ENCODE data around the gene RPS28. TPM values are rescaled to one million over a fixed set of nuclear protein-coding genes. Genes with fewer than 3 reads are reported as not detected.
"Not testable (repeated sequence)": the region's sequence is repeated elsewhere in the genome, so short reads cannot be mapped to it uniquely, and the experiment has no call there.

The RPS28 gene
- total RNA-seq, 2 donors from 2014 or later = 2,364 to 2,621 TPM

DNA sequence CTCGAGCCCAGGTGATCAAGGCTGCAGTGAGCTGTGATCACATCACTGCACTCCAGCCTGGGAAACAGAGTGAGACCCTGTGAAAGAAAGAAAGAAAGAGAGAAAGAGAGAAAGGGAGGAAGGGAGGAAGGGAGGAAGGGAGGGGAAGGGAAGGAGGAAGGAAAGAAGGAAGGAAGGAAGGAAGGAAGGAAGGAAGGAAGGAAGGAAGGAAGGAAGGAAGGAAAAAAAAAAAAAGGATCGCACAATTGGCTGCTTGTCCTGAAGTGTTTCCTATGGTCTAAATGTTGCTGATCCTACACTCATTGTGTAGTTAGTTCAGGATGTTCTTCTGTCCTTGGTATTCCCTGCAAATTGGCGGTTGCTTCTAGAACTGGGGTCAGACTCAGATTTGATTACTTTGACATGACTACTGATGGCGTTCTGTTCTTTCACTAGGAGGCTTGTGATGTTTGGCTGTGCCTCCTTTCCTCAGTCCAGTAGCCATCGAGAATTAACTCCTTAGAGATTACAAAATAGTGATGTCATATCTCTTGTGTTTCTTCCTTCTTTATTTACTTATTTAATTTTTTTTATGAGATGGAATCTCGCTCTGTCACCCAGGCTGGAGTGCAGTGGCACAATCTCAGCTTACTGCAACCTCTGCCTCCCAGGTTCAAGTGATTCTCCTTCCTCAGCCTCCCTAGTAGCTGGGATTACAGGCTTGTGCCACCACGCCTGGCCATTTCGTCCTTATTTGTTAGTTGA, 28.5 kb downstream of the RPS28 start:
- not testable (repeated sequence) for H3K27me3 Mint-ChIP-seq; H3K4me3 Mint-ChIP-seq; ATAC-seq (replicated peaks); H3K9me3 Mint-ChIP-seq; H3K27ac Mint-ChIP-seq; H3K4me1 Mint-ChIP-seq; H3K36me3 Mint-ChIP-seq (ENCODE audit: low read depth)

DNA sequence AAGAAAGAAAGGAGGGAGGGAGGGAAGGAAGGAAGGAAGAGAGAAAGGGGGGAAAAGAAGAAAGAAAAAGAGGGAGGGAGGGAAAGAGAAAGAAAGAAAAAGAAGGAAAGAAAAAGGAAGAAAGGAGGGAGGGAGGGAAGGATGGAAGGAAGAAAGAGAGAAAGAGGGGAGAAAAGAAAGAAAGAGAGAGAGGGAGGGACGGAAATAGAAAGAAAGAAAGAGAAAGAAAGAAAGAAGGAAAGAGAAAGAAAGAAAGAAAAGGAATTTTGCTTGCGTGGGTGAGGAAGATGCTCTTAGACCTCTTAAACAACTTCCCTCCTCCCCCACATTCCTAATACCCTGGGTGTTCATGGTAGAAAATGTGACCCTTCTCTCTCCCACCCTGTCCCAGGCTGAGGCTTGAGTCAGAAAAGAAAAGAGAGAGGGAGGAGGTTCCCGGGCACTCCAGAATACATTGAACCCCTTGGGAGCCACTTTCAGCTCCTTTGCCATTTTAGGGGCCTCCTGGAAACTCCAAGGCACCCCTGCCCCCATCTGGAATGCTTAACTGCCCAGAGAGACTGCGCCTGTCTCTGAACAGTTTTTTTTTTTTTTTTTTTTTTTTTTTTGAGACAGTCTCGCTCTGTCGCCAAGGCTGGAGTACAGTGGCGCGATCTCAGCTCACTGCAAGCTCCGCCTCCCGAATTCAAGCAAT, 31.0 kb downstream of the RPS28 start:
- Mint-ChIP-seq H3K27ac (no peak overlapping the region), H3K4me1 (peaks cover 9% of the 10 kb centered on the region), H3K27me3 (peaks cover 8% of the 10 kb centered on the region), H3K9me3 (peaks cover 3% of the 10 kb centered on the region), H3K4me3 (no peak overlapping the region), H3K36me3 (ENCODE audit: low read depth) (no peaks in the 10 kb centered on the region)
- ATAC-seq (replicated peaks) = no peak

DNA sequence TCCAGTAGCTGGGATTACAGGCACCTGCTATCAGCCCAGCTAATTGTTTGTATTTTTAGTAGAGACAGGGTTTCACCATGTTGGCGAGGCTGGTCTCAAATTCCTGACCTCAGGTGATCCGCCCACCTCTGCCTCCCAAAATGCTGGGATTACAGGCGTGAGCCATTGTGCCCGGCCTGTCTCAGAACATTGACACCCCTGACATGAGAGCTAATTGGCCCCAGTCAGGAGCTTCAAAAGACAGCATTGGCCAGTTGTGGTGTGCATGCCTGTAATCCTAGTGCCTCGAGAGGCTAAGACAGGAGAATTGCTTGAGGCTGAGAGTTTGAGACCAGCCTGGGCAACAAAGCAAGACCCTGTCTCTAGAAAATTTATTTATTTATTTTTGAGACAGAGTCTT, 31.5 kb downstream of the RPS28 start:
- H3K4me3 Mint-ChIP-seq; H3K27me3 Mint-ChIP-seq; H3K9me3 Mint-ChIP-seq; H3K27ac Mint-ChIP-seq; H3K36me3 Mint-ChIP-seq (ENCODE audit: low read depth); ATAC-seq (replicated peaks); H3K4me1 Mint-ChIP-seq: not testable (repeated sequence)

DNA sequence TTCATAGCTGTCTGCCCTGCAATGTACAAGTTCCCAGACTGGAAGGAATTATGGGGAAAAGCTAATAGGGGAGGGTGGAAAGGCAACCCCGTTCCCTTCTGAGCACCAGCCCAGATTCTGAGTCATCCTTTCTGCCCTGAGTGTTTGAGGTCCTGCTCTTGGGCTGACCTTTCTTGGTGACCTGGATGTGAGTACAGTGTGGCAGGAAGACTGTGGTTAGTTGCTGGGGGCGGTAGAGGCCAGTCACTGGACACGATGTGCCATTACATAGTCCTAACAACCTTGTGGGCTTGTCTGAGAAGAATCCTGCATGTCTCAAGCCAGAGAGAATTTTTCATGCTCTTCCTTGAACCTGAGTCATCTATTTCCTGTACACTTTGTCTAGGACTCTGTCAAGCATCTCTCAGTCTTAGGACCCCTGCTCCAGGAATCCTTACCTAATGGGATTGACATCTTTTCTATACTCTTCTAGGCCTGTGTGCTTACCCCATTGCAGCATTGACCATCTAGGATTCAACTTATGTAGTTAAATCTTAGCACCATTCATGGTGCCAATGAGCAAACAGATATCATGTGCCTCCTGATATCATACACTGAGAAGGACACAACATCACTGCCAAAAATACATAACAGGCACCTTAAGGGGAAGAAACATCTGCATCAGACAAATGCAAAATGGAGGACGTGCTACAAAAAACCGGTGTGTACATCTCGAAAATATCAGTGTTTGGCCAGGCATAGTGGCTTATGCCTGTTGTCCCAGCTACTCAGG, 34.5 kb downstream of the RPS28 start:
- Mint-ChIP-seq H3K27ac (no peak overlapping the region), H3K27me3 (peaks cover 5% of the 10 kb centered on the region), H3K4me3 (peak overlapping the region; percentile 52), H3K4me1 (peaks cover 9% of the 10 kb centered on the region), H3K36me3 (ENCODE audit: low read depth) (no peaks in the 10 kb centered on the region), H3K9me3 (peaks cover 3% of the 10 kb centered on the region)
- ATAC-seq (replicated peaks) = peak; percentile 95

DNA sequence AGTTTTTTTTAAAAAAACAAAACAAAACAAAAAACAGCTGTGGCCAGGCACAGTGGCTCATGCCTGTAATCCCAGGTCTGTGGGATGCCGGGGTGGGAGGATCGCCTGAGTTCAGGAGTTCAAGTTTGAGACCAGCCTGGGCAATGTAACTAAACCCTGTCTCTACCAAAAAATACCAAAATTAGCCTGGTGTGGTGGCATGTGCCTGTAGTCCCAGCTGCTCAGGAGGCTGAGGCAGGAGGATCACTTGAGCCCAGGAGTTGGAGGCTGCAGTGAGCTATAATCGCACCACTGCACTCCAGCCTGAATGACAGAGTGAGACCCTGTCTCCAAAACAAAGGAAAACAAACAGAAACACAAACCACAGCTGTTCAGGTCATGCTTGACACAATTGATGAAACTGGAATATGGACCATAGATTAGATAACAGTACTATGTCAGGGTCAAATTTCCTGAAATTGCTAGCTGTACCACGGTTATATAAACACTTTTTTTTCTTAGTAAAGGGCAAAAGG, 35.8 kb downstream of the RPS28 start:
- Mint-ChIP-seq H3K36me3 (ENCODE audit: low read depth) (no peaks in the 10 kb centered on the region), H3K27ac (no peak overlapping the region), H3K4me3 (no peak overlapping the region), H3K27me3 (peaks cover 8% of the 10 kb centered on the region), H3K9me3 (peaks cover 3% of the 10 kb centered on the region), H3K4me1 (peaks cover 15% of the 10 kb centered on the region)
- no peak for ATAC-seq (replicated peaks)

DNA sequence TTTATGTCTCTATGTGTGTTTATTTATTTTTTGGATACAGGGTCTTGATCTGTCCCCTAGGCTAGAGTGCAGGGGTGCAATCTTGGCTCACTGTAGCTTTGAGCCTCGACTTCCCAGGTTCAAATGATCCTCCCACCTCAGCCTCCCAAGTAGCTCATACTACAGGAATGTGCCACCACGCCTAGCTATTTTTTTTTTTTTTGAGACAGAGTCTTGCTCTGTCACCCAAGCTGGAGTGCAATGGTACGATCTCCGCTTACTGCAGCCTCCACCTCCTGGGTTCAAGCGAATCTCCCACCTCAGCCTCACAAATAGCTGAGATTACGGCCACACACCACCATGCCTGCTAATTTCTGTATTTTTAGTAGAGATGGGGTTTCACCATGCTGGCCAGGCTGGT, 37.7 kb downstream of the RPS28 start:
- no peak overlapping the region for H3K27ac Mint-ChIP-seq
- H3K9me3 Mint-ChIP-seq = peaks cover 3% of the 10 kb centered on the region
- no peak for ATAC-seq (replicated peaks)
- H3K36me3 Mint-ChIP-seq (ENCODE audit: low read depth) = peaks cover 8% of the 10 kb centered on the region
- peaks cover 12% of the 10 kb centered on the region for H3K27me3 Mint-ChIP-seq
- H3K4me1 Mint-ChIP-seq = peaks cover 23% of the 10 kb centered on the region
- H3K4me3 Mint-ChIP-seq = no peak overlapping the region

DNA sequence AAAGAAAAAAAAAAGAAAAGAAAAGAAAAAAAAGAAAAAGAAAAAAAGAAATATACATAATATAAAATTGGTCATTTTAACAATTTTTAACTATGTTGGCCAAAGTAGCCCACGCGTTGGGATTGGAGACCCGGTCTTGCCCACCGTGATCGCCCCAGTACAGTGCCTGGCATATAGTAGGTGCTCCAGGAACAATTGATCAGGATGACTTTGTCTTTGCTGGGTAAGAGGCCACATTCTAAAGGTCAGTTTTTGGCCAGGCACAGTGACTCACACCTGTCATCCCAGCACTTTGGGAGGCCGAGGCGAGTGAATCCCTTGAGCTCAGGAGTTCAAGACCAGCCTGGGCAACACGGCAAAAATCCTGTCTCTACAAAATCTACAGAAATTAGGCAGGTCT, 38.9 kb downstream of the RPS28 start:
- H3K4me3 Mint-ChIP-seq = no peak overlapping the region
- H3K27ac Mint-ChIP-seq = no peak overlapping the region
- peaks cover 23% of the 10 kb centered on the region for H3K4me1 Mint-ChIP-seq
- H3K27me3 Mint-ChIP-seq = peaks cover 11% of the 10 kb centered on the region
- ATAC-seq (replicated peaks) = no peak
- H3K36me3 Mint-ChIP-seq (ENCODE audit: low read depth) = peaks cover 12% of the 10 kb centered on the region
- H3K9me3 Mint-ChIP-seq = peaks cover 3% of the 10 kb centered on the region

DNA sequence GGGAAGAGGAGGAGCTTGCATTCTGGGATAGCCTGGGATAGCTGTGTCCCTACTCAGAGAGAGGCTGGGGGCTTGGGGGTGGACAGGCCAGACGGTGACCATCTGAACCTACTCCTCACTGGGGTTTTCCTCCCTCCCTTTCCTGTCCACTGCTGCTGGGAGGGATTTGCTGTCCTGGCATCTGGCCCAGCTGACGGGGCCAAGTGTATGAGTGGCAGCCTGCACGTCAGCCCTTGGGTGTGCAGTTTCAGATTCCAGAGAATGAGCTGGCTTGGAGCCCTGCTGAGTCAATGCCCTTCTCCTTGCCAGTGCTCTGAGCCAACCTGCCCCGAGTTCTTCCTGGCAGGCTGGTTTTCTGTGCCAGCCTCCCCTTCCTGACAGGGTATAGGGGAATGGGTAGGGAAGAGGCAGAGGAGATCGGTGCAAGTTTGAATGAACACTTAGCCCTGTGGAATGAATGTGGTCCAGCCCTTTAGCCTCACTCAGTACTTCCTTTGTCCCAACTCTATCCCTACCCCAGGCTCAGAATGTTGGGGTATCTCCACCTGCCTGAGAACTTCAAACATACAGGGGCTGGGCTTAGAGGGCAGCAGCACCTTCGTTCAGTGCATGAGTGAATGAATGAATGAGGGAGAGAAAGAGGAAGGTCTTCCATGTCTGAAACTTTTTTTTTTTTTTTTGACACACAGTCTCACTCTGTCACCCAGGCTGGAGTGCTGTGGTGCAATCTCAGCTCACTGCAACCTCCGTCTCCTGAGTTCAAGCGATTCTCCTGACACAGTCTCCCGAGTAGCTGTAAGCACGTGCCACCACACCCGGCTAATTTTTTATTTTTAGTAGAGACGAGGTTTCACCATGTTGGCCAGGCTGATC, 40.9 kb downstream of the RPS28 start:
- H3K27me3 Mint-ChIP-seq = peaks cover 15% of the 10 kb centered on the region
- peaks cover 29% of the 10 kb centered on the region for H3K36me3 Mint-ChIP-seq (ENCODE audit: low read depth)
- peak overlapping the region; percentile 96 for H3K4me3 Mint-ChIP-seq
- peak overlapping the region; percentile 72 for H3K27ac Mint-ChIP-seq
- ATAC-seq (replicated peaks) = peak; percentile 86
- H3K9me3 Mint-ChIP-seq = no peaks in the 10 kb centered on the region
- peaks cover 14% of the 10 kb centered on the region for H3K4me1 Mint-ChIP-seq

DNA sequence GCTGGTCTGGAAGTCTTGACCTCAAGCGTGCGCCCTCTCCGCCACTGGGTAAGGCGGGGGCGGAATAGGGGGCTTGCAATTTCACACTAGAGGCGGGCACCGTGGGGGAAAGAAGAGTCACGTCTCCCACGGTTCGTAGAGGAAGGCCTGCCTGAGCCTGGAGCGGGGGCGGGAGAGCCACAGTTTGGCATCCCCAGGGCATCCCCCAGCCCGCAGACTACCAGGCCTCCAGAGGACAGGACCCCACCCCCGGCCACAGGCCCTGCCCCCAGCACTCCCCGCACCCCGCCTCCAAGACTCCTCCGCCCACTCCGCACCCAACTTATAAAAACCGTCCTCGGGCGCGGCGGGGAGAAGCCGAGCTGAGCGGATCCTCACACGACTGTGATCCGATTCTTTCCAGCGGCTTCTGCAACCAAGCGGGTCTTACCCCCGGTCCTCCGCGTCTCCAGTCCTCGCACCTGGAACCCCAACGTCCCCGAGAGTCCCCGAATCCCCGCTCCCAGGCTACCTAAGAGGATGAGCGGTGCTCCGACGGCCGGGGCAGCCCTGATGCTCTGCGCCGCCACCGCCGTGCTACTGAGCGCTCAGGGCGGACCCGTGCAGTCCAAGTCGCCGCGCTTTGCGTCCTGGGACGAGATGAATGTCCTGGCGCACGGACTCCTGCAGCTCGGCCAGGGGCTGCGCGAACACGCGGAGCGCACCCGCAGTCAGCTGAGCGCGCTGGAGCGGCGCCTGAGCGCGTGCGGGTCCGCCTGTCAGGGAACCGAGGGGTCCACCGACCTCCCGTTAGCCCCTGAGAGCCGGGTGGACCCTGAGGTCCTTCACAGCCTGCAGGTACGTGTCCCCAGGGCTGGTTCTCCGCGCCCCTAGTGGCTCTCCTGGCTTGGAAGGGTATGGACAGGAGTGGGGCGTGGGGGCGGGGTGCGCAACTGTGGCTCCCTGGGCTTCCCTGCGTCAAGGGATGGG, 42.8 kb downstream of the RPS28 start, which contains the start of gene ANGPTL4:
ANGPTL4 (plus strand) TSS at position 353 of the 969 bp plus-strand sequence; CDS start at position 520, 167 bp downstream.
- peaks cover 49% of the 10 kb centered on the region for H3K36me3 Mint-ChIP-seq (ENCODE audit: low read depth)
- no peaks in the 10 kb centered on the region for H3K9me3 Mint-ChIP-seq
- H3K4me3 Mint-ChIP-seq = peak within 1 kb of the TSS; percentile 96
- H3K27ac Mint-ChIP-seq = peak within 1 kb of the TSS; percentile 97
- peaks cover 20% of the 10 kb centered on the region for H3K4me1 Mint-ChIP-seq
- peaks cover 19% of the 10 kb centered on the region for H3K27me3 Mint-ChIP-seq
- peak; percentile 81 for ATAC-seq (replicated peaks)

DNA sequence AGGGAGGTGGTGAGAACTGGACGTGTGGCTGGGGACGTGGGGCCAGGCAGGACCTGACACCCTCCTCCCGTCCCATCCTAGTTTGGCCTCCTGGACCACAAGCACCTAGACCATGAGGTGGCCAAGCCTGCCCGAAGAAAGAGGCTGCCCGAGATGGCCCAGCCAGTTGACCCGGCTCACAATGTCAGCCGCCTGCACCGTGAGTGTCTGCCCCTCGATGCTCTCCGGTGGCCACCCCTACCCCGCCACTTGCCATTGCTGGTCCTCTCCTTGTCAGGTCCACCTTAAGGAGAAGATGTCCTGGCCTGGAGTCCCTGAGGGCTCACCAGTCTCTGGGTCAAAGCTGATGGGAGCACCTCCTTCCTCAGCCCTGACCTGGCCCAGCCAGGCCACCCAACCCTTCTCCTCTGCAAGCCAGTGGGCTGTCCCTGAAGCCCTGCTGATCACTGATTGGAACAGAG, 44.9 kb downstream of the RPS28 start:
- ATAC-seq (replicated peaks) = no peak
- Mint-ChIP-seq H3K4me3 (peak overlapping the region; percentile 96), H3K27ac (no peak overlapping the region), H3K9me3 (no peaks in the 10 kb centered on the region), H3K27me3 (peaks cover 19% of the 10 kb centered on the region), H3K36me3 (ENCODE audit: low read depth) (peaks cover 65% of the 10 kb centered on the region), H3K4me1 (peaks cover 20% of the 10 kb centered on the region)

DNA sequence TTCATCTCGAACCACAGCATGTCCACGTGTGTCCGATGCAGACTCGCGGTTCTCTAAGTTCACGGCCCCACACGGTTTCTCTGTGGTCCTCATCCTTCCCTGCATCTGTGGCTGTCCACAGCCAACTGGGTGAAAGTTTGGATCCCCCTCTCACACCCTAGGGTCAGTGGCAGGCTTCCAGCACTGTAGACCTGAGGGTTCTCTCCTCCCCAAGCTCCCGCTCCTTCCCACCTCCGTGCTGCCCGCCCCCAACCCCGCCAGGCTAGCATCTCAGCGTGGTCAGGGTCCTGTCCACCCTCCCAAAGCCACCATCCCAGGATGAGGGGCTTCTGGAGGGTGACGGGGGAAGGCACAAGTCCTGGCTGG, 45.6 kb downstream of the RPS28 start:
- Mint-ChIP-seq H3K27ac (no peak overlapping the region), H3K4me3 (peak overlapping the region; percentile 96), H3K4me1 (peaks cover 15% of the 10 kb centered on the region), H3K36me3 (ENCODE audit: low read depth) (peaks cover 73% of the 10 kb centered on the region), H3K9me3 (no peaks in the 10 kb centered on the region), H3K27me3 (peaks cover 14% of the 10 kb centered on the region)
- ATAC-seq (replicated peaks) = no peak

DNA sequence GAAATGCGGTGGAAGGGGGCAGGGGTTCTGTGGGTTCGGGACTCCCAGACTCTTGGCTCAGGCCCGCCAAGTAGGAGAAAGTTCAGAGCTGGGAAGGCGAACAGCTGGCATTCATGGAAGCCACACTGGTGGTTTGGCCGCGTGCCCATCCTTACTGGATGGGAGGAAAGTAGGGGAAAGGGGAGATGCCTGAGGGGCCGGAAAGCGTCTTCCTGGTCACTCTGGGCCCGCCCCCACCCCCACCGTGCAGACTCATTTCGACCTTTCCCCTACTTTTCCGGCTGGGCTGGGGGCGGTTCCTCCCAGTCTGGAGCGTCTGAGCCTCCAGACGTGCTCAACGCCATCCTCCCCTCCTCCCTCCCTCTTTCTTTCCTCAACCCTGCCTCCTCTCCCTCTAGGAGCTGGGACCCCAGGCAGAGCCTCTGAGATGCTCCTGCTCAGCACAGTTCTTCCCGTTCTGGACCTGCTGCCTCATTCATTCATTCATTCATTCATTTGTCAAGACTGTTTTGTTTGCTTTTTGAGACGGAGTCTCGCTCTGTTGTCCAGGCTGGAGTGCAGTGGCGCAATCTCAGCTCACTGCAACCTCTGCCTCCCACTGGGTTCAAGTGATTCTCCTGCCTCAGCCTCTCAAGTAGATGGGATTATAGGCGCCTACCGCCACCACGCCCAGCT, 46.2 kb downstream of the RPS28 start:
- H3K4me3 Mint-ChIP-seq = peak overlapping the region; percentile 96
- H3K27ac Mint-ChIP-seq = no peak overlapping the region
- H3K36me3 Mint-ChIP-seq (ENCODE audit: low read depth) = peaks cover 76% of the 10 kb centered on the region
- no peak for ATAC-seq (replicated peaks)
- peaks cover 14% of the 10 kb centered on the region for H3K27me3 Mint-ChIP-seq
- H3K9me3 Mint-ChIP-seq = no peaks in the 10 kb centered on the region
- H3K4me1 Mint-ChIP-seq = peaks cover 12% of the 10 kb centered on the region
